NCI-H1417 (cell line): Measurements from ENCODE around the gene OR10G7.
"Not testable (repeated sequence)": the region's sequence is repeated elsewhere in the genome, so short reads cannot be mapped to it uniquely, and the experiment has no call there.

ENCODE experiments used
- DNase-seq, 3 experiments: peaks; one replicate each; lab custom pipeline; 2025; lab: John Stamatoyannopoulos, UW

The OR10G7 gene

DNA sequence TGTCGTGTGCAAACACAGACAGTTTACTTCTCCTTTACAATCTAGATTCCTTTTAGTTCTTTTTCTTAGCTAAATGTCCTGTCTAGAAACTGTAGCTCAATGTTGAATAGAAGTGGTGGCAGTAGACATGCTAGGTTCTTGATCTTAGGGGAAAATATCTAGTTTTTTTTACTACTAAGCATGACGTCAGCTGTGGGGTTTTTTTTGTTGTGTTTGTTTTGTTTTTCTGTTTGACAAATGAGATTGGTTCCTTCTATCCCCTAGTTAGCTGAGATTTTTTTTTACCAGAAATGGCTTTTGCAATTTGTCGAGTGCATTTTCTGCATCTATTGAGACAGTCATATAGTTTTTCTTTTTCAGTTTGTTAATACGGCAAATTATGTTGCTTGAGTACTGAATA is 2.3 kb upstream of the OR10G7 start:
- no peak for DNase-seq

DNA sequence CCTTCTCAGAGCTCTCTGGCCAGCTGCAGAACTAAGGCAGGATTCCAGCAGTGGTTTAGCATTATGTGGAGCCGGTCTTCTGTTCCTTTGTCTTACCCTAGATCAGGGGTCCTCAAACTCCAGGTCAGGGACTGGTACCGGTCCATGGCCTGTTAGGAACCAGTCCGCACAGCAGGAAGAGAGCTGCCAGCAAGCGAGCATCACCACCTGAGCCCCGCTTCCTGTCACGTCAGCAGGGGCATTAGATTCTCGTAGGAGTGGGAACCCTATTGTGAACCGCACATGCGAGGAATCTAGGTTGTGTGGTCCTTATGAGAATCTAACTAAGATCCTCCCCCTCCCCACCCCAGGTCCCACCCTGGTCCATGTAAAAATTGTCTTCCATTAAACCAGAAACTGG is 1.6 kb downstream of the OR10G7 start:
- no peak for DNase-seq

DNA sequence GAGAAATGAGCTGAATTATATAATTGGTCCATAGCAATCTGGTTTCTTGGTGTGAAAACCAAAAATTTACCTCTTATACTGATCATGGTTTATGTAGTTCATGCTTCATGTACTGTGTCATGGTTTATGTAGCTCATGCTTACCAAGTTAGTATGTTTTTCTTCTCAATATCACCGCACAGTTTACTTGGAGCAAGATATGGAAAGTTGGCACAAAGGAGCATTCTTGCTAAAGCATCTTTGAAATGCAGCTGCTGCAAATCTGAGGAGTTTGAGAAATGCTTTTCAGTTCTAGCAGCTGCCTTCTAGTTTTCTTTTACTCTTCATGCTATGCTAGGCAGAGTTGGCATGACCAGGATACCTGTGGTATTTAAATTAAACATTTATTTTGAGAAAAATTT is 4.5 kb downstream of the OR10G7 start:
- DNase-seq, result no peak

DNA sequence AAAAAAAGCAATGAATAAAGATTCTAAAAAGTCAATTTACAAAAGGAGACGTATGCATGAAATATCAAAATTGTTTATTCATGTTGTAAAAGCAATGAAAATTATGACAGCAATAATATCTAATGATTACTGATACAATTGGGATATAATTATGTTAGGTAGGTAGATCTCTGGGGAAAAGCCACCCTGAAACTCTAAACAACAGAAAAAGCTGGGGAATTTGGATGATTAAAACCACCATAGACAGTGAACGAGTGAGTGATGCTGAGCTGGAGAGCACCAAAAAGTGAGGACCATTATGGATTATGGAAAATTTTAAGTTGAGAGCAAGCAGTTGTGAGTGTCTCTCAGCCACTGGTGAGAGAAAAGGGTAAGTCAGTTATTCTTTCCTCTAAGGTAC is 14.6 kb downstream of the OR10G7 start, which contains the start of gene OR10G8:
Gene OR10G8 (plus strand): TSS at position 301 of the 400 bp plus-strand sequence. CDS start 2,825 bp downstream, outside the sequence.
- no peak for DNase-seq

DNA sequence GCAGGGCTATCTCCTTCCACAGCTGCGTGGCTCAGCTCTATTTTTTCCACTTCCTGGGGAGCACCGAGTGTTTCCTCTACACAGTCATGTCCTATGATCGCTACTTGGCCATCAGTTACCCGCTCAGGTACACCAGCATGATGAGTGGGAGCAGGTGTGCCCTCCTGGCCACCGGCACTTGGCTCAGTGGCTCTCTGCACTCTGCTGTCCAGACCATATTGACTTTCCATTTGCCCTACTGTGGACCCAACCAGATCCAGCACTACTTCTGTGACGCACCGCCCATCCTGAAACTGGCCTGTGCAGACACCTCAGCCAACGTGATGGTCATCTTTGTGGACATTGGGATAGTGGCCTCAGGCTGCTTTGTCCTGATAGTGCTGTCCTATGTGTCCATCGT is 25.3 kb downstream of the OR10G7 start:
- not testable (repeated sequence) for DNase-seq

DNA sequence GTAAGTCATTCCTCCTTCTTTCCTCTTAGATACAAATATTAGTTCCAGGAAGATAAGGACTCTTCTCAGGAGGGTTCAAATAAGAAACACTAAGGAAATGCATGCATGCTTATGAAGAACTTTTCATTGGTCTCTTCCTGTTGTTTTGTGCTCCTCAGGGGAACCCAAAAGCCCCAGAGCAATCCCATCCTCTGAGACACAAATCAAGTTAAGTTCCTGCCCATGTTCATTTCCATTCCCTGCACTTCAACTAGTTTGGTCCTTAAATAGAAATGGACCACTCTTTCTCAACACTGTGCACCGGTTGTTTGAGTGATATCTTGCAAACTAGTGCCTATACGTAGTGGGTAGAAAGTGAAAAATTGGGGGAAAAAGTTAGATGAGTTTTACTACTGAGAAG is 28.4 kb downstream of the OR10G7 start, which contains the start of gene OR10G4:
Gene OR10G4 (plus strand): TSS at position 301 of the 400 bp plus-strand sequence. CDS start 2,578 bp downstream, outside the sequence.
- DNase-seq, result no peak

DNA sequence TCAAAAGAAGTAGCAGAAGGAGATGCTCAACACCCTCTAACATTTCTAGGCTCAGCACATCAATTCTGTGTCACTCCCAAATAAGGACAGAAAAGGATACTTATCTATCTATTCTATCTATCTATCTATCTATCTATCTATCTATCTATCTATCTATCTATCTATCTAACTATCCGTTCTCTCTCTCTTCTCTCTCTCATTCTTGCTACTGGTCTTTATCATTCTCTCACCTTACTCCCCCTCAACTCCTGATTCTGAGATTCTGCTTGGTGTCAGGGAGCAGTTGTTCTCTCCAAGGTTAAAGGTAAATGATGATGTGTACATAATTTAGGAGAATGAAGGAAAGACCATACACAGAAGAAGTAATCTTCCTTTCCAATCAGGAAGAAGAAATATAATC is 46.0 kb downstream of the OR10G7 start, which contains the start of gene OR10G6:
Gene OR10G6 (minus strand): TSS at position 43 of the 400 bp plus-strand sequence. CDS start 0 bp downstream, at position 43.
- no peak for DNase-seq
